ENCODE data around the gene BDKRB1.

BDKRB1 gene

DNA sequence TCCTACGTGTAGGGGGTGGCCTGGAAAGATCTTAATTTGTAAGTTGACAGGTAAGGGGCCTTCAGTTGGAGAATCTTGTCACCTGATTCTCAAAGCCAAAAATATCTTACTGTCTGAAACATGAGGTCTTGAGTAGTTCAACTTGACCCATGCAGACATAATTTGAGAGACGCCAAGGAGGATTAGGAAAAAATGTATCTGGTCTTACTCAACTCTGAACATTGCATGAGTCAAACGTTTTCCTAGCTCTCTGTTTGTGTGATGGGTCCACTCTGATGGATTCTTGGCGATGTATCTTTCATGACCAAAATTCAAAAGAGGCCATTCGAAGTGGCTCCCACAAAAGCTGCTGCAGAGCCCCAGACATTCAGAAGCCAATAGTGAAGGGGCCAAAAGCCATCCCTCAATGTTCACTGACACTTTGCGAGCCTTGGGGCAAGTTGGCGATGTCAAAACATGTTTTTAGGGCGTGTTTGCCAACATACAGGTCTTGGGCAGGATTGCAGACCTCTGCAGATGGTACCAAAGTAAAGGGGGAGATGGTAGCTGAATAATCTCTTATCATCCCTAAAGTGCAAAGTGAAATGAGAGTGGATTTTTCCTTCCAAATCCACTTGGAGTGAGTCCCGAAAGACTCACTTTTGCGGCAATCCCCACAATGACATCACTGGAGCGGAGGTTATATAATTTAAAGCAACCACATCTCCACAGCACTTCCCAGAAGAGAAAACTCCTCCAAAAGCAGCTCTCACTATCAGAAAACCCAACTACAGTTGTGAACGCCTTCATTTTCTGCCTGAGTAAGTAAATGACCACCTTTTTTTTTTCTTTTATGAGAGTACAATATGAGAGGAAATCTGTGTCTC lies at the start of gene BDKRB1:
Gene BDKRB1, plus strand, starts transcription at position 710 of the 866 bp plus-strand sequence. CDS start 7,473 bp downstream, outside the sequence.
- peak; percentile 73 for DNase-seq (ENCODE audit: extremely low read depth, low read depth)
- TF ChIP-seq CTCF (IDR thresholded peaks at IDR 0.05; ENCODE audit: low read depth, low read length): no peak

DNA sequence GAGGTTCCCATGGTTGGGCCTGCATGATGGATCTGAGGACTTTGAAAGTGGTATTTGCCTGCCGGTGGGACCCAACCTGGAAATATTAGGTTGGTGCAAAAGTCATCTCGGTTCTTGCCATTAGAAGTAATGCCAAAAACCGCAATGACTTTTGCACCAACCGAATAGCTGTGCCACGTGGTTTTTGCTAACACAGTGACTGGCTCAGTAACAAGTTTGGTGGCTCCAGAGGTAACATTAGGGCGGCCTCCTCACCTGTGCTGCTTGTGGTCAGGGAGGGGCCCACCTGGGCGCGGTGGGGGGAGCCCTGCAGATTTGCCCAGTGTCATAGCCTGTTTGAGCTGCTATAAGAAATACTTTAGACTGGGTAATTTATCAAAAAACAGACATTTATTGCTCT lies 49.5 kb upstream of the BDKRB1 start:
- no peak for TF ChIP-seq CTCF (IDR thresholded peaks at IDR 0.05; ENCODE audit: low read depth, low read length)
- no peak for DNase-seq (ENCODE audit: extremely low read depth, low read depth)

GRCh38 chr14:96207686-96208085 lies 48.3 kb upstream of the BDKRB1 start:
- no peak for TF ChIP-seq CTCF (IDR thresholded peaks at IDR 0.05; ENCODE audit: low read depth, low read length)
- DNase-seq (ENCODE audit: extremely low read depth, low read depth): no peak

GRCh38 chr14:96208739-96209138 lies 47.3 kb upstream of the BDKRB1 start:
- DNase-seq (ENCODE audit: extremely low read depth, low read depth): no peak
- TF ChIP-seq CTCF (IDR thresholded peaks at IDR 0.05; ENCODE audit: low read depth, low read length): no peak

DNA sequence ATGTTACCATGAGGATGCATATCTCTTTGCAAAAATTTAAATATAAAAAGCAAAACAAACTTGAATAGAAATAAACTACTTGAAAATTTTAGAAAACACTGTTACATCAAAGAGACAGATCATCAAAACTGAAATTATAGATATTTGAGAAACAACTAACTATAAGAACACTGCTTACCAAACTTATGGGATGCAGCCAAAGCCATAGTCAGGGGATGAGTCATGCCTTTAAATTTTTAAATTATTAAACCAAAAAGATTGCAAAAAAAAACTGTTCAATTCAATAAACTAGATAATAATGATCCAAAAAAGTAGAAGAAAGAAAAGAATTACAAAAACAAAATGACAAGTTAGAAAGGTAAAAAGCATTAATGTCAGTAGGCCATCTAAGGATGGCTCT lies 43.9 kb upstream of the BDKRB1 start:
- no peak for TF ChIP-seq CTCF (IDR thresholded peaks at IDR 0.05; ENCODE audit: low read depth, low read length)
- DNase-seq (ENCODE audit: extremely low read depth, low read depth): no peak

DNA sequence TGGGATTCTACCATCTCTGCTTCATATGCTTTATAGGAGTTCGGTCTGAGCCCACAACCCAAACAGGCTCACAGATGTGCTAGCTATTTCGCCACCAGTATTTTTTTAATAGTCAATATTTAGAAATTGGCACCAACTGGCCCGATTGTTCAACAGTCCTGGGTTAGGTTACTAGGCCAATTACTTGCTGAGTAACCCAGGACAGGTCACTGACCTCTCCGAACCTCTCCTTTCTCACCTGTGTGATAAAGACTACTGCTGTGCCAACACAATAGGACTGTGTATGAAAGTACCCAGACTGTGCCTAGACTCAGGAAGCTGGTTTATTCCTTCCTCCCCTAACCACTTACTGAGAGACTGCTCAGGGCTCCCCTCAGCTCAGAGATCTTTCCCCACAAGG lies 43.1 kb upstream of the BDKRB1 start:
- no peak for TF ChIP-seq CTCF (IDR thresholded peaks at IDR 0.05; ENCODE audit: low read depth, low read length)
- DNase-seq (ENCODE audit: extremely low read depth, low read depth): no peak

GRCh38 chr14:96213871-96214465 lies 42.0 kb upstream of the BDKRB1 start:
- DNase-seq (ENCODE audit: extremely low read depth, low read depth): no peak
- no peak for TF ChIP-seq CTCF (IDR thresholded peaks at IDR 0.05; ENCODE audit: low read depth, low read length)

Measured in AG09319 (cell line).